ENCODE data around the gene KLHL10. TPM values are rescaled to one million over a fixed set of nuclear protein-coding genes. Genes with fewer than 3 reads are reported as not detected.
A peak's percentile ranks its signal among the peaks of the same experiment; 100 is the strongest.

KLHL10 gene
- total and polyA plus RNA-seq, 2 of the 4 experiments (the other 2 are of a cell fraction) = 0.18 TPM; not detected in 1

DNA sequence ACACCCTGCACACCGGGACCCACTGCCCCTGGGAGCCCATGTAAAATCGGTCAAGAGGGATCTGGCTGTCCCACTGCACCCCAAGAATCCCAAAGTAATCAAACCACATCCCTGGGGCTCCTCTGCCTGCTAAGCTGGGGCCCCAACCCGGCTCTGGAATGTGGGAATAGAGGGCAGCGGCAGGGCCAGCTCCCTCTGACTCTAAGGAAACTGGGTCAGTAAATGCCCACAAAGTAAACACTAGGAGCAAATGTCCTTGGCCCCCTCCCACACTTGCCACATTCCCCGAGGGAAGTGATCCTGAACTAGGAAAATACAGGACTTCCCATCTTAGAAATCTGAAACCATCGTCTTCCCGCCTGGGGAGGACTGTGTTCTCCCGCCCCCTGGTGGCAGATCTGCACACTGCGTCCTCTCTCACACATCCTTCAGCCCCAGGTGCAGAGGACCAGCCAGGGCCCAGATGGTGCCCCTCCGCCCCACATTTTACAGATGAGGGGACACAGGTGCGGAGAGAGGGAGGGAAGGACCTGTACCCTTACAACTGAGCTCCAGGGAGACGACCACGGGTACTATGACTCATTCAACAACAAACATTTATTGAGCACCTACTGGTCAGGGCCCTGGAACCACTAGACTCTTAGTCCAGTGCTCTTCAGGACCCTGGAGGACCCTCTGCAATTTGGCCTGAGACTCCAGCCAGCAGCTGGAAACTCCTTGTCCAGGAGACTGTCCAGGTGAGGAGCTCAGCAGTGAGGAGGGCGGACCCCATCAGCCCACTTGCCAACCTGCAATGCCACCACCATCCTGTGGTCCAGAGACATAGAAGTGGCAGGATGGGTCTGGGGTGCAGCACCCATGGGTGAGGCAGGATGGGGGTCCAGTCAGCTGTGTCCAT lies 36.0 kb upstream of the KLHL10 start:
- Histone ChIP-seq H4K91ac (ENCODE audit: insufficient read depth, low read depth, low read length) (no peak overlapping the region; the same call in 1 of the 2 replicates), H2AK9ac (replicated peaks; ENCODE audit: low read depth, low read length, poor library complexity) (peak overlapping the region; percentile 60), H3K18ac (ENCODE audit: low read depth, low read length) (no peak overlapping the region), H2BK120ac (ENCODE audit: low read depth, low read length) (peak overlapping the region; percentile 24; the same call in 1 of the 2 replicates), H3K23ac (ENCODE audit: low read depth, low read length) (no peak overlapping the region), H3K36me3 (ENCODE audit: control insufficient read depth, insufficient read depth, low read length) (peaks cover 14% of the 10 kb centered on the region), H3K79me1 (ENCODE audit: low read depth in 1 of 2, low read length in 2 of 2) (peaks cover 1 to 6% of the 10 kb centered on the region in 2 experiments; a peak in 2 of 4 replicates), H2BK5ac (ENCODE audit: low read depth, low read length, poor library complexity, severe bottlenecking) (no peak overlapping the region), H2BK15ac (ENCODE audit: low read depth, low read length) (no peak overlapping the region; the same call in 2 of the 3 replicates), H3K4ac (ENCODE audit: low read depth, low read length) (peak overlapping the region; percentile 28; the same call in 1 of the 2 replicates), H4K5ac (ENCODE audit: low read depth, low read length) (no peak overlapping the region), H3K9ac (ENCODE audit: low read depth, low read length) (no peak overlapping the region), H3K27me3 (ENCODE audit: control insufficient read depth, insufficient read depth, low read length) (no peaks in the 10 kb centered on the region), H4K8ac (ENCODE audit: low read depth in 2 of 2, low read length in 2 of 2) (peak overlapping the region in 1 of 2 experiments; percentile 78; a peak in 1 of 4 replicates), H3K14ac (replicated peaks; ENCODE audit: low read depth, low read length) (no peak overlapping the region), H2AK5ac (ENCODE audit: low read depth, low read length) (peak overlapping the region; percentile 84), H3K4me2 (ENCODE audit: low read depth, low read length) (peak overlapping the region; percentile 34; the same call in 1 of the 2 replicates), H3K4me1 (ENCODE audit: control insufficient read depth, insufficient read depth, low read length) (peaks cover 11% of the 10 kb centered on the region), H2AFZ (replicated peaks; ENCODE audit: low read length, poor library complexity) (peak overlapping the region; percentile 60), H3K27ac (ENCODE audit: insufficient read depth, low read length) (no peak overlapping the region), H3K9me1 (ENCODE audit: insufficient read depth, low read length) (no peaks in the 10 kb centered on the region), H2BK20ac (ENCODE audit: low read depth, low read length) (no peak overlapping the region), H4K20me1 (ENCODE audit: insufficient read depth, low read length) (no peaks in the 10 kb centered on the region), H3K56ac (ENCODE audit: extremely low read depth, insufficient read depth, low read length) (no peak overlapping the region), H3K4me3 (ENCODE audit: insufficient read depth, low read depth, low read length) (no peak overlapping the region), H3K9me3 (ENCODE audit: control insufficient read depth, insufficient read depth, low read length) (no peaks in the 10 kb centered on the region)
- ATAC-seq (ENCODE audit: low read depth) (peak; percentile 93), DNase-seq (peak; percentile 72)
- intact Hi-C loops (cut with micrococcal nuclease) (loop anchor here (1.0 kb wide), 2 partner anchors 24 to 63 kb away; no protein-coding TSS in a partner anchor), in situ Hi-C loops (cut with MboI; ENCODE audit: low sequenced_read_pairs) (loop anchor here (5.0 kb wide), 1 partner anchor 64 kb away; no protein-coding TSS in a partner anchor), dilution Hi-C loops (cut with HindIII; ENCODE audit: low sequenced_read_pairs, unreplicated experiment) (no loop called here)
- CTCF ChIA-PET = interaction anchor here (0.6 to 2.1 kb wide), 4 partner anchors 24 to 243 kb away, joined by 3 to 8 read pairs (median 4); no protein-coding TSS in a partner anchor
- POLR2A ChIA-PET (ENCODE audit: unreplicated experiment) = no interaction called here
- WGBS, 2 experiments (ENCODE audit: extremely low coverage in 2 of 2, insufficient read length in 1 of 2) = 0% methylated on average over 3 of the region's 14 CpGs; no CpG with 5 or more reads in 1 of the 2 experiments
- BruUV-seq (replicated peaks) = no TSS peak
- TF ChIP-seq, protein P1, sequence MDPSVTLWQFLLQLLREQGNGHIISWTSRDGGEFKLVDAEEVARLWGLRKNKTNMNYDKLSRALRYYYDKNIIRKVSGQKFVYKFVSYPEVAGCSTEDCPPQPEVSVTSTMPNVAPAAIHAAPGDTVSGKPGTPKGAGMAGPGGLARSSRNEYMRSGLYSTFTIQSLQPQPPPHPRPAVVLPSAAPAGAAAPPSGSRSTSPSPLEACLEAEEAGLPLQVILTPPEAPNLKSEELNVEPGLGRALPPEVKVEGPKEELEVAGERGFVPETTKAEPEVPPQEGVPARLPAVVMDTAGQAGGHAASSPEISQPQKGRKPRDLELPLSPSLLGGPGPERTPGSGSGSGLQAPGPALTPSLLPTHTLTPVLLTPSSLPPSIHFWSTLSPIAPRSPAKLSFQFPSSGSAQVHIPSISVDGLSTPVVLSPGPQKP (IDR thresholded peaks at IDR 0.05; ENCODE audit: borderline replicate concordance, low read depth, low read length) = no peak
- TF ChIP-seq MXI1 (IDR thresholded peaks at IDR 0.05; ENCODE audit: borderline replicate concordance, low read depth, low read length) (no peak), RAD21 (IDR thresholded peaks at IDR 0.05; ENCODE audit: low read length) (peak; percentile 97), FOS (IDR thresholded peaks at IDR 0.05; ENCODE audit: low read depth, low read length) (no peak), POLR2A (IDR thresholded peaks at IDR 0.05; ENCODE audit: low read depth, low read length) (peak; percentile 41; the same call in 1 of the 2 replicates), NFE2L2 (IDR thresholded peaks at IDR 0.05; ENCODE audit: low read depth, low read length) (no peak), BHLHE40 (IDR thresholded peaks at IDR 0.05; ENCODE audit: low read depth, low read length) (no peak), SMC3 (IDR thresholded peaks at IDR 0.05; ENCODE audit: low read depth, low read length) (peak; percentile 99), RCOR1 (IDR thresholded peaks at IDR 0.05; ENCODE audit: insufficient replicate concordance, low read length) (peak; percentile 22), MAZ (IDR thresholded peaks at IDR 0.05; ENCODE audit: borderline replicate concordance, low read depth, low read length) (peak; percentile 59; the same call in 1 of the 2 replicates)
- TF ChIP-seq, protein P2, sequence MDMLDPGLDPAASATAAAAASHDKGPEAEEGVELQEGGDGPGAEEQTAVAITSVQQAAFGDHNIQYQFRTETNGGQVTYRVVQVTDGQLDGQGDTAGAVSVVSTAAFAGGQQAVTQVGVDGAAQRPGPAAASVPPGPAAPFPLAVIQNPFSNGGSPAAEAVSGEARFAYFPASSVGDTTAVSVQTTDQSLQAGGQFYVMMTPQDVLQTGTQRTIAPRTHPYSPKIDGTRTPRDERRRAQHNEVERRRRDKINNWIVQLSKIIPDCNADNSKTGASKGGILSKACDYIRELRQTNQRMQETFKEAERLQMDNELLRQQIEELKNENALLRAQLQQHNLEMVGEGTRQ (IDR thresholded peaks at IDR 0.05; ENCODE audit: low read depth, low read length) = no peak
- TF ChIP-seq, protein P3, sequence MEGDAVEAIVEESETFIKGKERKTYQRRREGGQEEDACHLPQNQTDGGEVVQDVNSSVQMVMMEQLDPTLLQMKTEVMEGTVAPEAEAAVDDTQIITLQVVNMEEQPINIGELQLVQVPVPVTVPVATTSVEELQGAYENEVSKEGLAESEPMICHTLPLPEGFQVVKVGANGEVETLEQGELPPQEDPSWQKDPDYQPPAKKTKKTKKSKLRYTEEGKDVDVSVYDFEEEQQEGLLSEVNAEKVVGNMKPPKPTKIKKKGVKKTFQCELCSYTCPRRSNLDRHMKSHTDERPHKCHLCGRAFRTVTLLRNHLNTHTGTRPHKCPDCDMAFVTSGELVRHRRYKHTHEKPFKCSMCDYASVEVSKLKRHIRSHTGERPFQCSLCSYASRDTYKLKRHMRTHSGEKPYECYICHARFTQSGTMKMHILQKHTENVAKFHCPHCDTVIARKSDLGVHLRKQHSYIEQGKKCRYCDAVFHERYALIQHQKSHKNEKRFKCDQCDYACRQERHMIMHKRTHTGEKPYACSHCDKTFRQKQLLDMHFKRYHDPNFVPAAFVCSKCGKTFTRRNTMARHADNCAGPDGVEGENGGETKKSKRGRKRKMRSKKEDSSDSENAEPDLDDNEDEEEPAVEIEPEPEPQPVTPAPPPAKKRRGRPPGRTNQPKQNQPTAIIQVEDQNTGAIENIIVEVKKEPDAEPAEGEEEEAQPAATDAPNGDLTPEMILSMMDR (conservative IDR thresholded peaks at IDR 0.05; ENCODE audit: low read depth, low read length) = peak; percentile 96

All from IMR-90 (cell line).